Duodenal mucosa (tissue), 2 donors: ENCODE results near the gene PDXK.
"Not testable (repeated sequence)": the region's sequence is repeated elsewhere in the genome, so short reads cannot be mapped to it uniquely, and the experiment has no call there.

Experiments used
- H3K27ac ChIP-seq: one replicate; pipeline ENCODE4 v1.7.0; 2013; ENCODE audit warnings: low read depth, low read length
- H3K27me3 ChIP-seq, 2 donors: one replicate each; pipeline ENCODE4 v1.7.0; 2013; ENCODE audit warnings: low read length in 2 of 2, control low read depth in 1 of 2; ENCODE audit not compliant: insufficient read depth in 2 of 2, control insufficient read depth in 1 of 2
- H3K36me3 ChIP-seq, 2 donors: one replicate each; pipeline ENCODE4 v1.7.0; 2013; ENCODE audit warnings: low read length in 2 of 2, control low read depth in 1 of 2; ENCODE audit not compliant: insufficient read depth in 2 of 2, control insufficient read depth in 1 of 2
- H3K4me1 ChIP-seq, 2 donors: one replicate each; pipeline ENCODE4 v1.7.0; 2013; ENCODE audit warnings: low read length in 2 of 2, control low read depth in 1 of 2; ENCODE audit not compliant: insufficient read depth in 2 of 2, control insufficient read depth in 1 of 2
- H3K4me3 ChIP-seq, 2 donors: one replicate each; pipeline ENCODE4 v1.7.0; 2013; ENCODE audit warnings: low read length in 2 of 2, low read depth in 1 of 2
- H3K9ac ChIP-seq, 2 donors: one replicate each; pipeline ENCODE4 v1.7.0; 2013; ENCODE audit warnings: low read length in 2 of 2, low read depth in 1 of 2
- H3K9me3 ChIP-seq, 2 donors: one replicate each; pipeline ENCODE4 v1.7.0; 2013; ENCODE audit warnings: low read length in 2 of 2, control low read depth in 1 of 2; ENCODE audit not compliant: control insufficient read depth in 1 of 2

PDXK gene

GRCh38 chr21:43718872-43719747 lies at the start of gene PDXK:
Gene PDXK (plus strand): TSS chr21:43719129. CDS start chr21:43719295, 166 bp downstream.
- peak within 1 kb of the TSS; percentile 87 for H3K27ac ChIP-seq

GRCh38 chr21:43669828-43670605 lies 48.9 kb upstream of the PDXK start:
- H3K9ac ChIP-seq = no peak overlapping the region
- H3K4me3 ChIP-seq = no peak overlapping the region
- no peaks in the 10 kb centered on the region for H3K9me3 ChIP-seq
- no peaks in the 10 kb centered on the region for H3K27me3 ChIP-seq
- peaks cover 0 to 40% of the 10 kb centered on the region in 2 donors for H3K36me3 ChIP-seq
- H3K27ac ChIP-seq = no peak overlapping the region
- H3K4me1 ChIP-seq = no peaks in the 10 kb centered on the region

More at GRCh38 chr21:43718872-43719747, at the start of gene PDXK:
- Histone ChIP-seq H3K36me3 (peaks cover 4 to 10% of the 10 kb centered on the region in 2 donors), H3K4me1 (peaks cover 30 to 39% of the 10 kb centered on the region in 2 donors), H3K4me3 (peak within 1 kb of the TSS; percentile 94 to 95), H3K27me3 (no peaks in the 10 kb centered on the region), H3K9ac (peak within 1 kb of the TSS; percentile 95 to 98), H3K9me3 (no peaks in the 10 kb centered on the region)

GRCh38 chr21:43675871-43676270 lies 43.1 kb upstream of the PDXK start:
- H3K36me3 ChIP-seq = peaks cover 15 to 64% of the 10 kb centered on the region in 2 donors
- no peak overlapping the region for H3K27ac ChIP-seq

GRCh38 chr21:43676391-43676790 lies 42.5 kb upstream of the PDXK start:
- H3K27me3 ChIP-seq = no peaks in the 10 kb centered on the region
- no peak overlapping the region for H3K9ac ChIP-seq
- no peak overlapping the region for H3K27ac ChIP-seq
- H3K9me3 ChIP-seq = no peaks in the 10 kb centered on the region
- no peak overlapping the region for H3K4me3 ChIP-seq
- peaks cover 15 to 58% of the 10 kb centered on the region in 2 donors for H3K36me3 ChIP-seq
- H3K4me1 ChIP-seq = no peaks in the 10 kb centered on the region

More at GRCh38 chr21:43675871-43676270, 43.1 kb upstream of the PDXK start:
- H3K27me3 ChIP-seq = no peaks in the 10 kb centered on the region
- no peak overlapping the region for H3K9ac ChIP-seq
- no peak overlapping the region for H3K4me3 ChIP-seq
- no peaks in the 10 kb centered on the region for H3K4me1 ChIP-seq
- no peaks in the 10 kb centered on the region for H3K9me3 ChIP-seq

GRCh38 chr21:43679951-43680350 lies 39.0 kb upstream of the PDXK start:
- no peaks in the 10 kb centered on the region for H3K4me1 ChIP-seq
- H3K27ac ChIP-seq = no peak overlapping the region
- H3K36me3 ChIP-seq = peaks cover 25 to 69% of the 10 kb centered on the region in 2 donors
- no peaks in the 10 kb centered on the region for H3K27me3 ChIP-seq
- H3K9ac ChIP-seq = no peak overlapping the region
- no peaks in the 10 kb centered on the region for H3K9me3 ChIP-seq
- no peak overlapping the region for H3K4me3 ChIP-seq

GRCh38 chr21:43680421-43680820 lies 38.5 kb upstream of the PDXK start:
- H3K36me3 ChIP-seq = peaks cover 27 to 69% of the 10 kb centered on the region in 2 donors
- not testable (repeated sequence) for H3K4me3 ChIP-seq, H3K9ac ChIP-seq, H3K9me3 ChIP-seq, H3K27ac ChIP-seq, H3K4me1 ChIP-seq, H3K27me3 ChIP-seq

GRCh38 chr21:43681650-43682049 lies 37.3 kb upstream of the PDXK start:
- Histone ChIP-seq H3K36me3 (peaks cover 29 to 69% of the 10 kb centered on the region in 2 donors), H3K27me3 (no peaks in the 10 kb centered on the region), H3K9ac (no peak overlapping the region), H3K9me3 (no peaks in the 10 kb centered on the region), H3K27ac (no peak overlapping the region), H3K4me1 (no peaks in the 10 kb centered on the region), H3K4me3 (no peak overlapping the region)

GRCh38 chr21:43684424-43684823 lies 34.5 kb upstream of the PDXK start:
- Histone ChIP-seq H3K4me1 (no peaks in the 10 kb centered on the region), H3K36me3 (peaks cover 37 to 82% of the 10 kb centered on the region in 2 donors), H3K9me3 (no peaks in the 10 kb centered on the region), H3K27me3 (no peaks in the 10 kb centered on the region), H3K9ac (no peak overlapping the region), H3K4me3 (no peak overlapping the region), H3K27ac (no peak overlapping the region)

GRCh38 chr21:43686811-43687565 lies 31.9 kb upstream of the PDXK start:
- Histone ChIP-seq H3K4me1 (no peaks in the 10 kb centered on the region), H3K27me3 (no peaks in the 10 kb centered on the region), H3K9me3 (no peaks in the 10 kb centered on the region), H3K9ac (no peak overlapping the region), H3K36me3 (peaks cover 49 to 88% of the 10 kb centered on the region in 2 donors), H3K4me3 (no peak overlapping the region), H3K27ac (no peak overlapping the region)
